Fibroblast of pulmonary artery (primary cell): ENCODE measurements around the gene SPATC1L.

ENCODE experiments used
- DNase-seq: peaks from one replicate; pipeline ENCODE4 v3.0.0-alpha.2; 2010; ENCODE audit warnings: low read depth
- H3K4me3 ChIP-seq: replicated peaks from 2 replicates; pipeline ENCODE4 v1.5.1; 2011; ENCODE audit warnings: low read depth, mild to moderate bottlenecking, control low read depth, low read length, moderate library complexity
- TF ChIP-seq, protein P1 (sequence below): IDR thresholded peaks from 2 replicates; pipeline ENCODE4 v1.5.1; 2011; ENCODE audit warnings: mild to moderate bottlenecking, control low read depth, low read length, inconsistent platforms; ENCODE audit errors: missing control alignments

The SPATC1L gene

GRCh38 chr21:46156378-46156645, 27.9 kb downstream of the SPATC1L start:
- H3K4me3 ChIP-seq, result no peak overlapping the region
- TF ChIP-seq, protein P1, sequence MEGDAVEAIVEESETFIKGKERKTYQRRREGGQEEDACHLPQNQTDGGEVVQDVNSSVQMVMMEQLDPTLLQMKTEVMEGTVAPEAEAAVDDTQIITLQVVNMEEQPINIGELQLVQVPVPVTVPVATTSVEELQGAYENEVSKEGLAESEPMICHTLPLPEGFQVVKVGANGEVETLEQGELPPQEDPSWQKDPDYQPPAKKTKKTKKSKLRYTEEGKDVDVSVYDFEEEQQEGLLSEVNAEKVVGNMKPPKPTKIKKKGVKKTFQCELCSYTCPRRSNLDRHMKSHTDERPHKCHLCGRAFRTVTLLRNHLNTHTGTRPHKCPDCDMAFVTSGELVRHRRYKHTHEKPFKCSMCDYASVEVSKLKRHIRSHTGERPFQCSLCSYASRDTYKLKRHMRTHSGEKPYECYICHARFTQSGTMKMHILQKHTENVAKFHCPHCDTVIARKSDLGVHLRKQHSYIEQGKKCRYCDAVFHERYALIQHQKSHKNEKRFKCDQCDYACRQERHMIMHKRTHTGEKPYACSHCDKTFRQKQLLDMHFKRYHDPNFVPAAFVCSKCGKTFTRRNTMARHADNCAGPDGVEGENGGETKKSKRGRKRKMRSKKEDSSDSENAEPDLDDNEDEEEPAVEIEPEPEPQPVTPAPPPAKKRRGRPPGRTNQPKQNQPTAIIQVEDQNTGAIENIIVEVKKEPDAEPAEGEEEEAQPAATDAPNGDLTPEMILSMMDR, result no peak
- DNase-seq, result no peak

DNA sequence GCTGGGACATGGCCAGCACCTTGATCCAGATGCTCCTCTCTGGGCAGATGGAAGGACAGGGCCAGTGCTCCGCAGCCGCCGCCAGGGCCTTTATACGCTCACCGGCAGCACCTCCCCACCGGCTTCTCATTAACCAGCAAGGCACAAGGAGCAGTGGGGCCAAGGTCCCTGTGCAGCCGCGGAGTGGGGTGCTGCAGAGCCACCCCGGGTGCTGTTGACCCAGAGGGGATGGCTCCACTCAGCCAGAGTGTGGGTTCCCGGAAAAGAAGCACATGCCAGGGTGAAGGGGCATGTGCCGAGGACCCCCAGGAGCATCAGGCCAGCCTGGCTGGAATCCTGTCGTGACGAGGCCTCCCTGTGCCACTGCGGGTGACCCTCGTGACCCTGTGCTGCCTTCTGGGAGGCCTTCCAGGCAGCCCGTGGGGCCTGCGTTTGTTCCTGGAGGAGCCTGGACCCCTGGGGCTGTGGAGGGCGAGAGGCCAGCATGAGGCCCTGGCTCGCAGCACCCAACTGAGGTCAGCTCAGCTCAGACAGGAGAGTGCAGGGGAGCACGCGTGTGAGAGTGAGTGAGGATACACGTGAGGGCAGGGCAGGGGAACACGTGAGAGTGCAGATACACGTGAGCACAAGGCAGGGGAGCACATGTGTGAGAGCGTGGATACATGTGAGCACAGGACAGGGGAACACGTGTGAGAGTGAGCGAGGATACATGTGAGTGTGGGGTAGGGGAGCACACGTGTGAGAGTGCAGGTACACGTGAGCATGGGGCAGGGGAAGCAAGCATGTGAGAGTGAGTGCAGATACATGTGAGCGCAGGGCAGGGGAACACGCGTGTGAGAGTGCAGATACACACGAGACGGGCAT, 28.5 kb downstream of the SPATC1L start, which contains the start of gene FTCD:
FTCD (minus strand) TSS at position 66 of the 864 bp plus-strand sequence; CDS start at position 10, 56 bp downstream.
- no peak for DNase-seq
- TF ChIP-seq, protein P1, result no peak
- no peak within 1 kb of the TSS for H3K4me3 ChIP-seq

DNA sequence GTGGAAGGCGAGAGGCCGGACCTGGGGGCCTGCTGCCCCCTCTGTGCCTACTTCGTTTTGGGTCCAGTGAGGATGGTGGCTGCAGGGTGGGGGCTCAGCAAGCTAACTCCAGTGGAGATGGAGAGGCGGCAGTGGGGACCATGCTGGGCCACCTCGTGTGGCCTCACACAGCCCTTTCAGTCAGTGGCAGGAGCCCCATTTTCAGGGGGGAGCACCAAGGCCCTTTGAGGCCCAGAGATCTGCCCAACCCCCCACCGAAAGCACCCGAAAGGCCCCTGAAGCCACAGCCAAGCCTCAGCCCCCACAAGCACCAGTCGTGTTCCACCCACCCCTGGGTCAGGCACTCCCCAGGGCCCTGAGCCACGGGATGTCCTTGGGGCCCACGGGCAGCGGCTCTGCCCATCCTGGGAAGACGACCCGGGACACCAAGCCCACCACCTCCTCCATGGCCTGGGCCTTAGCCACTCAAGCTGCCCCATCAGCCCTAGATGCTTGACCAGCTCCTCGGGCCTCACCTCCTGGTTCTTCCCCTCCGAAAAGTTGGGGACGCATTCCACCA, 29.2 kb downstream of the SPATC1L start:
- TF ChIP-seq, protein P1, result no peak
- H3K4me3 ChIP-seq, result no peak overlapping the region
- DNase-seq, result no peak

GRCh38 chr21:46154155-46154954, 29.9 kb downstream of the SPATC1L start:
- no peak for DNase-seq
- TF ChIP-seq, protein P1, result no peak
- H3K4me3 ChIP-seq, result no peak overlapping the region

DNA sequence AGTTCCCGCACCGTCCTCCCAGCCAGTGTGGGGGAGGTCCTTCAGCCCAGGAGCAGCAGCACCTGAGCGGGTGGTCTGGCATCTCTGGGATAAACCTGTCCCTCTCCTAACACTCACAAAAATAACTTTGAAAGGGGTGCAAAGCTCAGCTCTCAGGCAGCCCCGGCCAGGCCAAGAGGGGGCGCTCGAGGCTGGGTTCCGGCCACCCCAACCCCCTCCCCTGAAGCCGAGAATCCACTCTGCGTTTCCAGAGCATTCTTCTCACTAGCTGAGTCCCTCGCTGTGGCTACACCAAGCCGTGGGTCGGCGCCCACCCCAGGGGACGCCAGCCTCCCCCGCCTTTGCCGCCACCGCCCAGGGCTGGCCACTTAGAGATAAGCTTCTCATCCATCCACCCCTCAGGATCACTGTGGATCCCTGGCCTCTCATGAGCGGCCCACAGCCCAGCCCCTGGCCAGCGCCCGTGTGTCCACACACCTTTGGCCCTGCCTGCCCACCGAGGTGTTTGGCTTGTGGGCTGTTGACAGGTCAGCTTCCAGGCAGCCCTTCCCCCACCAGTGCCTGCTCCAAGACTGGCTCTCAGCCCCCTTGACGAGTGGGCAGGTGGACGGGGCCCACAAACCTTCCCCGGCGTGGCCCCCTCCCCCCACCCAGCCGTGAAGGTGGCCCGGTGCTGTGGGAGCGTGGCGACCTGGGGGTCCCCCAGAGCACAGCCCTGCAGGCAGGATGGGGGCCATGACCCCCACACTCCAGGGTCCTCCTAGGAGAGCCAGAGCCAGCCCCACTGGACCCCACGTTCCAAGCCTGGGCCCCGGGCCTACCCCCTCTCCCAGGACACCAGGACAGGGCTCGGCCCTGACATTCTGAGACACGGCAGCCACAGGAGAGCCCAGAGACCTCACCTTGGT, 30.8 kb downstream of the SPATC1L start:
- no peak overlapping the region for H3K4me3 ChIP-seq
- peak; percentile 60 for DNase-seq
- TF ChIP-seq, protein P1, result peak; percentile 80

DNA sequence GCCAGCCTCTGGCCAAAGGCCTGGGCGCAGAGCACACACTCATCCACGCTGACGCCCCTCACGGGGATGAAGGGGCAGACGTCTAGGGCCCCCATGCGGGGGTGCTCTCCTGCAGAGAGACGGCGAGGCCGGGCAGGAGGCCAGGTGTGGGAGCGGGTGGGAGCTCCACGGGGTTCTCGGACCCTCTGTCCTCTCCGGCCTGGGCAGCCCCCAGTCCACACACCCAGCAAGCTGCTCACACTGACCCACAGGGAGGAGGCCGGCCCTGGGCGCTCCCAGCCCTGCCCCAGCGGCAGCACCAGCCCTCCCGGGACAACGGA, 31.4 kb downstream of the SPATC1L start:
- DNase-seq, result no peak
- TF ChIP-seq, protein P1, result no peak
- H3K4me3 ChIP-seq, result no peak overlapping the region
